Measurements from ENCODE around the gene CAVIN4.

Gene CAVIN4, protein sequence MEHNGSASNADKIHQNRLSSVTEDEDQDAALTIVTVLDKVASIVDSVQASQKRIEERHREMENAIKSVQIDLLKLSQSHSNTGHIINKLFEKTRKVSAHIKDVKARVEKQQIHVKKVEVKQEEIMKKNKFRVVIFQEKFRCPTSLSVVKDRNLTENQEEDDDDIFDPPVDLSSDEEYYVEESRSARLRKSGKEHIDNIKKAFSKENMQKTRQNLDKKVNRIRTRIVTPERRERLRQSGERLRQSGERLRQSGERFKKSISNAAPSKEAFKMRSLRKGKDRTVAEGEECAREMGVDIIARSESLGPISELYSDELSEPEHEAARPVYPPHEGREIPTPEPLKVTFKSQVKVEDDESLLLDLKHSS

DNA sequence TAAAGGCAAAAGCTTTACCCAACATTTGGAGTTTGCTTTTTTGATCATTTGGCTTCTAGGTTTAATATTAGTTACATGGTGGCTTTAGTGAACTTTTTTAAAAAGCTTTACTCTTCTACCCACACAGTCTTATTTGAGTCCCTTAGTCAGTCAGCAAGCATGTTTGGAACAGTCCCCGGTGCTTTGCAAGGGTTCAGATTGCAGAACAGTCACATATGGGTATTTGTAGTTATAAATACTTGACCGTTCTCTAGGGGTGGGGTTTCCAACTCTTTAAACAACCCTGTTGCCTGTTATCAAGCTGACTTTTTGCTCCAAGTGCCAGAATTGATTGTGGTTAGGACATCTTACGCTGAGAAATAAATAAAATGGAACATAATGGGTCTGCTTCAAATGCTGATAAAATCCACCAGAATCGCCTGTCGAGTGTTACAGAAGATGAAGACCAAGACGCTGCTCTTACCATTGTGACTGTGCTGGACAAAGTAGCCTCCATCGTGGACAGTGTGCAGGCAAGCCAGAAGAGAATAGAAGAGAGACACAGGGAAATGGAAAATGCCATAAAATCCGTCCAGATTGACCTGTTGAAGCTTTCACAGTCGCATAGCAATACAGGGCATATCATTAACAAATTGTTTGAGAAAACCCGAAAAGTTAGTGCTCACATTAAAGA lies at the start of gene CAVIN4:
CAVIN4 (plus strand) TSS at position 304 of the 673 bp plus-strand sequence; CDS start at position 369, 65 bp downstream.
- DNase-seq = no peak

- DNase-seq = peak in 1 of 3 experiments; percentile 54
These were observed 43.5 kb upstream of the CAVIN4 start for GRCh38 chr9:100534401-100534800.

DNA sequence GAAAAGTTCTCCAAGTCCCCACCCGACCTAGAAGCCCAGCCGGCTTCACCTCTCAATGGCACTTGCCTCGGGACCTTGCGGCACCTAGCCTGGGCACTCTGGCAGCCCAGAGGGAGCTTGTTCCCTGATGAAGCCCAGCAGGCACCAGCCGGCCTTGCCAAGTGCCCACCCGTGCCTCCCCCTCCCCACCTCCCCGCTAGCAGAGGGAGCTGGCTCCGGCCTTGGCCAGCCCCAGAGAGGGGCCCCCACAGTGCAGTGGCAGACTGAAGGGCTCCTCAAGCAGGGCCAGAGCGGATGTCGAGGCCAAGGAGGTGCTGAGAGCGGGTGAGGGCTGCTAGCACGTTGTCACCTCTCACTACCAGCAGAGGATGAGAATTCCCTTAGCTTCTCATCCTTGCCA lies 37.6 kb upstream of the CAVIN4 start:
- DNase-seq = no peak

- no peak for DNase-seq
These were observed 28.8 kb upstream of the CAVIN4 start for GRCh38 chr9:100549048-100549447.

GRCh38 chr9:100554935-100555401 lies 22.9 kb upstream of the CAVIN4 start:
- DNase-seq = no peak

GRCh38 chr9:100555471-100555870 lies 22.4 kb upstream of the CAVIN4 start:
- DNase-seq = no peak

- DNase-seq = no peak
These were observed 20.8 kb upstream of the CAVIN4 start for GRCh38 chr9:100557053-100557452.

DNA sequence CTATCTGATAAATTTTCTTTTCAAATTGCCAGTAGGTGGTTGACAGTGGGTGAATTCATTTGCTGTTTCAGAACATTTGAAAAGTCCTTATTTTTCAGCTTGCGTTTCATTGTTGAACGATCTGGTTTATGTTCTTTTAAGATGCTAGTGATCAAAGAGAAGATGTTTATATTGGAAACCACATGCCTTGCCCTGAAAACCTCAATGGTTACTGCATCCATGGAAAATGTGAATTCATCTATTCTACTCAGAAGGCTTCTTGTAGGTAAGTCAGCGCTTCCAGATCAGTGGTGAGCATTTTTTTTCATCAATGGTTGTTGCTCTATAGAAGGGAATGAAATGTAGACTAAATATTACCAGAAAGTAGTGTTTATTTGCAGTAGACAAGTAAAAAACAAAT lies 16.6 kb upstream of the CAVIN4 start:
- DNase-seq = no peak

DNA sequence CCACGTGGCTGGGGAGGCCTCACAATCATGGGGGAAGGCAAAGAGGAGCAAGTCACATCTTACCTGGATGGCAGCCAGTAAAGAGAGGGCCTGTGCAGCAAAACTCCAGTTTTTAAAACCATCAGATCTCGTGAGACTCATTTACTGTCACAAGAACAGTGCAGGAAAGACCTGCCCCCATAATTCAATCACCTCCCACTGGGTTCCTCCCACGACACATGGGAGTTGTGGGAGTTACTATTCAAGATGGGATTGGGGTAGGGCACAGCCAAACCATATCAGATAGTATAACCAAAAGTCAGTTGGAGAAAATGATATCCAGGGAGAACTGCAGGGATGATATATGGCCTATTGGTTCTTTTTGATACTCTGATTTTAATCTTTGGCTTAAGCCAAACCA lies 10.0 kb upstream of the CAVIN4 start:
- no peak for DNase-seq

- no peak for DNase-seq
These were observed 4.1 kb upstream of the CAVIN4 start for GRCh38 chr9:100573655-100574260.

DNA sequence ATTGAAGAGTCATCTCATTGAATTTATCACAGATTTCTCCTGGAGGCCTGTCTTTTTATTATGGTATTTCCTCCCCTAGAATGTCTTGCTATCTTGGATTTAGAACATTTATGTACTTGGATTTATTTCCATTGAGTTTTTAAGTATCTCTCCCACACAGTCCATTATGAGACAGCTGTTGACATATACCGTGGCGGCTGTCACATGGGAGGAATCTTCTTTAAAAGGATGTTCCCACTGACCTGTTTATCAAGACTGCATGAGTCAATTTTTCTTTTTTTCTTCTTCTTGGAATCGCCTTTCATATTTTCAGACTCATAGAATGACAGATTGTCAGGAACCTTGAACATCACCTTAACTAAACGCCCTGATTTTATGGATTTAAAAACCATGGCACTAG lies 2.9 kb upstream of the CAVIN4 start:
- DNase-seq = no peak

- DNase-seq = no peak
These were observed 2.0 kb upstream of the CAVIN4 start for GRCh38 chr9:100575765-100576386.

DNA sequence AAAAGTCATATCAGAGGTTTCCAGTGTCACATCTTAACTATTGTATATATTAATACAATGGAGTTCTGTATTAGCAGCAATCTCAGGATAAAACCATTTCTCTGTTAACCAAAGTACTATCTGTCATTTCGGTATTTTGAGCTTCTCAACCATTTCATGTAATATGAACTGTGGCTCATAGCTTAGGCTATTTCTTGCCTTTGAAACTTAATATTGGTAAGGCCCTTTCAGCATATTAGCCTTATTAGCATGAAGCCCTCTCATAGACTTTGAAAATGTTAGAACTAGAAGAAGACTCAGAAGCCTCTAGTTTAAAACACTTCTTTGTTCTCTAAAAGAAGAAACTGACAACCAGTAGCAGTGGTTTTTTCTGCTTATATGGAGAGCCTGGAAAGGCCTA lies 731 bp downstream of the CAVIN4 start:
- DNase-seq = no peak

DNA sequence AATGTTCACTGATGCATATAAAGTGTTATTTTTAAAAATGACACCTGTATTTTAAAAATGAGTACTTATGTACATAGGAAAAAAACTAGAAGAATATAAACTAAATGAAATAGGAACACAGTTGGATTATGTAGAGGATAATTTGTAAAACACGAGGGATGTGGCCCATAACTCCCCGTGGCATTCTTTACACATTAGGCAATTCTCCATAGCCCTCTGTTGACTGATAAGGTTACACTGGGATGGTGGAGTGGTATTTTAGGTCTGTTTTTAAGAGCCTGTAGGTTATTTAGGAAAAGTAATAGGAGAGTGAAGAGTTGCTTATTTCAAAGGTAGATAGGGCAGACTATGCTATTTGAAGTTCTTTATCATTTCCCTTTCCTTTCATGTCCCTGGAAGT lies 1.8 kb downstream of the CAVIN4 start:
- no peak for DNase-seq

DNA sequence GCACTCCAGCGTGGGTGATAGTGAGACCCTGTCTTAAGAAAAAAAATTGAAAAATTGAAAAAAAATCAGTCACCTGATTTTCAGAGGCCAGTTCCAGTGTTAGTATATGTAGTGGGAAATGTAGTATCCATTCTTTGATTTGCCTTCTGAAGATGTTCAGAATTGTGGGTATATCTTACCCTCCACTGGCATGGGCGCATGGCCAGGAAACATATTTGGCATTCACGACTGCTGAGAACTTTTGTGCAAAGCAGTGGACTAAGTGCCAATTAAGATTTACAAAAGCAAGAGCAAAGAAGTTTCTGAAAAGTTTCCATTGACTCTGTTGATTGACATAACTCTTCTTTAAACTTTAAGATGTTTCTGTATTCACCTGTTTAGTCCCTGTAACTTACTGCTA lies 2.4 kb downstream of the CAVIN4 start:
- no peak for DNase-seq

GRCh38 chr9:100581081-100581480 lies 3.2 kb downstream of the CAVIN4 start:
- DNase-seq = no peak

GRCh38 chr9:100581661-100582060 lies 3.8 kb downstream of the CAVIN4 start:
- peak in 2 of 3 experiments; percentile 27 to 68 for DNase-seq

GRCh38 chr9:100583014-100583802 lies 5.3 kb downstream of the CAVIN4 start:
- no peak for DNase-seq

- DNase-seq = no peak
These were observed 7.1 kb downstream of the CAVIN4 start for GRCh38 chr9:100584951-100585350.

DNA sequence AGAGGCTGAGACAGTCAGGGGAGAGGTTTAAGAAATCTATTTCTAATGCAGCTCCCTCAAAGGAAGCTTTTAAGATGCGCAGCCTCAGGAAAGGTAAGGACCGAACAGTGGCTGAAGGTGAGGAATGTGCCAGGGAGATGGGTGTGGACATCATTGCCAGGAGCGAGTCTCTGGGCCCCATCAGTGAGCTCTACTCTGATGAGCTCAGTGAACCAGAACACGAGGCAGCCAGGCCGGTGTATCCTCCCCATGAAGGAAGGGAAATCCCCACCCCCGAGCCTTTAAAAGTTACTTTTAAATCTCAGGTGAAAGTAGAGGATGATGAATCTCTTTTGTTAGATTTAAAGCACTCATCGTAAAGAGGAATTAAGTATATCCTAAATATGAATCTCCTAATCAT lies 8.2 kb downstream of the CAVIN4 start:
- DNase-seq = no peak

DNA sequence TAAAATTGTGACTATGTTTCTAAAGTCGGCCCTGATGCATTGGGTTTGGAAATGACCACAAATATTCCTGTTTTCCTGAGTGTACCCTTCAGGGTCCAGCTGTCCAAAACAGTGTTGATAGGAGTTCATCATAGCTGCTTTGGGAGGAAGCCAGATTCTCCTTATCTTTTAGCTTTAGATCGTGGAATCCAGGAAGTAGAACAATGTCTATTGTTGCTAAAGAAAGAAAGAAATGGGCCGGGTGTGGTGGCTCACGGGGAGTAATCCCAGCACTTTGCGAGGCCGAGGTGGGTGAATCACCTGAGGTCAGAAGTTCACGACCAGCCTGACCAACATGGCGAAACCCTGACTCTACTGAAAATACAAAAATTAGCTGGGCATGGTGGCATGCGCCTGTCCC lies 9.5 kb downstream of the CAVIN4 start:
- no peak for DNase-seq

- DNase-seq = no peak
These were observed 11.7 kb downstream of the CAVIN4 start for GRCh38 chr9:100589582-100589981.

DNA sequence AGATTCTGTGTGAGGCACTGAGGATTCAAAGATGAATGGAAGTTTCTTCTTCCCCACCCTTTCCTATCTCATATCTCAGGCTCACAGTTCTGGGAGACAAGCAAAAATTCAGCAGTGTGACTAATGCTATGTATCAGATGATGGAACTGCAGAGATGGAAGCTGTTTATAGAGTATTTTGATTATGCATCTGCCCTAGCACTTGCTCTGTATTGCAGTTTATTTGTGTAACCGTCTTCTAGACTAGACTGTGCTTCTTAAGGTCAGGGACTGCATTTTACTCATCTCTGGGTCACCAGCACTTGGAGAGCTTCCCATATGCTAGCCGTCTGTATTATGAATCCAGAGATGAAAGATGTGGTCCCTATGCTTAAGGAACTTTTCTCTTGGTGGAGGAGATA lies 12.6 kb downstream of the CAVIN4 start:
- no peak for DNase-seq
